Effector memory CD4-positive, alpha-beta T cell (primary cell): Measurements from ENCODE around the gene ANKRD66.

ENCODE experiments used
- DNase-seq, 3 donors: peaks; one replicate each; pipeline ENCODE4 v3.0.0-alpha.2; 2020
- H3K27ac ChIP-seq: 2 replicates; pipeline ENCODE4 v1.7.0; 2013; ENCODE audit warnings: mild to moderate bottlenecking, low read length, moderate library complexity; ENCODE audit not compliant: insufficient read depth, poor library complexity, severe bottlenecking
- H3K27me3 ChIP-seq: replicated peaks from 2 replicates; pipeline ENCODE4 v1.7.0; 2013; ENCODE audit warnings: mild to moderate bottlenecking, low read length; ENCODE audit not compliant: insufficient read depth, control insufficient read depth, poor library complexity, severe bottlenecking
- H3K36me3 ChIP-seq: 2 replicates; pipeline ENCODE4 v1.7.0; 2013; ENCODE audit warnings: mild to moderate bottlenecking, low read length, moderate library complexity; ENCODE audit not compliant: control insufficient read depth, insufficient read depth
- H3K4me1 ChIP-seq: 2 replicates; pipeline ENCODE4 v1.7.0; 2013; ENCODE audit warnings: low read length, mild to moderate bottlenecking; ENCODE audit not compliant: control insufficient read depth, insufficient read depth, poor library complexity, severe bottlenecking
- H3K4me3 ChIP-seq: 2 replicates; pipeline ENCODE4 v1.7.0; 2013; ENCODE audit warnings: low read length, low read depth, mild to moderate bottlenecking; ENCODE audit not compliant: insufficient read depth, poor library complexity, severe bottlenecking
- H3K9me3 ChIP-seq: 2 replicates; pipeline ENCODE4 v1.7.0; 2013; ENCODE audit warnings: mild to moderate bottlenecking, low read length, moderate library complexity; ENCODE audit not compliant: control insufficient read depth

Gene ANKRD66

DNA sequence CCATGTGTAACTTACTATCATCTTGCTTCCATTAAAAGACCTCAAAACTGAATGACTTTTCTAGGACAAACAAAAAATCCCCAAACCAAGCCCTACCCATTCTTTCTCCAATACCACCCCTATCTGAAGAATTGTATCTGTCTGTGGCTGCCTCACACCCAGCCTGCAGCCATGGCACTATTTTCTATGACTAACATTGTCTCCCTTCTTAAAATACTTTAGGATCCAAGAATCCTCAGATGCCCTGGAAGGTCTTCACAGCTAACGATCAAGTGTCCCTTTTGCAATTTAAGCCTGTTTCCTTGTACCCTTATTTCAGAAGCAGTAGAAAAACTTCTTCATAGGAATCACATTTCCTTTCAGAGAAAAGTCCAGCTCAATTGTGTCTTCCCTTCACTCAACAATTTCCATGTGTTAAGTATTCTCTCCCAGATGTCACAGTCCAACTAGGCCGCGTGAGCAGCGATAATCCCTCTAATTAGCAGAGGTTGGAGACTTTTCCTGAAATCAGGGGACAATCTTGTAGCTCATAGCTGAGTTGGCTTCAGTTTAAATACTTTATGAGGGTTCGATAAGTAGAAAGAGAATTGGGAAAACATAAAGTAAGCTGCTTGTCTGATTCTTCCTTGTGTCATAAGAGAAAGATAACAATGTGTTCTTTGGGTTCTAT is 41.3 kb downstream of the ANKRD66 start:
- Histone ChIP-seq H3K4me1 (no peaks in the 10 kb centered on the region), H3K4me3 (no peak overlapping the region), H3K27me3 (no peaks in the 10 kb centered on the region), H3K27ac (no peak overlapping the region), H3K36me3 (no peaks in the 10 kb centered on the region), H3K9me3 (no peaks in the 10 kb centered on the region)
- no peak for DNase-seq

DNA sequence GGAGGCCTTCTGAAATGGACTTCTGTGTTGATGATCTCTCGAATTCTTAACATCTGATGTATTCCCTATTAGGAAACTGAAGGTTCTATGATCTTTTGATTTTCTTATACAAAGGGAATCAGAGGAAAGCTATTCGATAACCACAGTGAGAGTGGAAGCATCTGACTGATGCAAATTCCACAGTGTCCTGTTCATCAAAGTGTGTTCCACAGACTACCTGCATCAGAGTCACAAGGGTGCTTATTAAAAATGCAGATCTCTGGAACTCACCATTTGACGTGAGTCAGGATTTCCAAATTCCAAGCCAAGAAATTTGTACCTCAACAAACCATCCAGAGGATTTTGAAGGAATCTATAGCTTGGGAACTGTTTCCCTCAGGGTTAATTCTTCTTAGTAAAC is 42.1 kb downstream of the ANKRD66 start:
- Histone ChIP-seq H3K9me3 (no peaks in the 10 kb centered on the region), H3K36me3 (no peaks in the 10 kb centered on the region), H3K27ac (no peak overlapping the region), H3K4me1 (no peaks in the 10 kb centered on the region), H3K4me3 (no peak overlapping the region), H3K27me3 (no peaks in the 10 kb centered on the region)
- no peak for DNase-seq

DNA sequence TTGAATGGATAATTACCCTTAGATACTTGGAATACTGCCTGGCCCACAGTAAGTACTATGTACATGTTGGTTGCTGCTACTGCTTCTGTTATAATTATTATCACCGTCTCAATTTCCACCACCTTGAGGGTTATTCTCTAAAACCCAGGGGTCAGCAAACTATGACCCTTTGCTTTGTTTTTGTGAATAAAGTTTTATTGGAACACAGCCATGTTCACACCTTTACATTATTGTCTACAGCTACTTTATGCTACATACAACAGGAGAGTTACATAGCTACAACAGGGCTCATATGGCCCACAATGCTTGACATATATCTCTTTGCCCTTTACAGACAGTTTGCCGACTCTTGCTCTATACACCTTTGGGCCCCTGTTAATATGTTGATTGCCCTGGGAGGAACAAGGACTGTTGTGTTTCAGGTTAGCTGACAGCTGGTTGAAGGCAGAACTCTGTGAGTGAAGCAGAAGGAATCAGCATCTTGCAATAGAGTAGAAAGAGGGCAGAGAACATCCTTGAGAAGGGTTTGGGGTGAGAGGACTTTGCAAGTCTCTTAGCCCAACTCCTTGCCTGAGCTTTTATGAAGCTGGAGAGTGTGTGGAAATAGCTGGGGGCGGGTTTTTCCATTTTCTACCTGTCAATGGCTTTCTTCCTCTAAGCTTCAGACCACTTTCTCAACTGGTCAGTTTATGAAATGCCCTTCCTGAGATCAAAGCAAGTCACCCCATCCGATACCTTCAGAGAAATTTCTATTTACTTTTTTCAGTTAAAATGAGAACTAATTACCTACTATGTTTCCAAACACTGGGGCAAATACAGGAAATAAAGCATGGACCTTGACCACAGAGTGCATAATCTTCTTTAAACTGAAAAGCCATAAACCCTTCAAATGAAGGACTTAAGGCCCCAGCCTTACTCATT is 43.0 kb downstream of the ANKRD66 start:
- H3K9me3 ChIP-seq, result no peaks in the 10 kb centered on the region
- DNase-seq, result no peak
- H3K27ac ChIP-seq, result no peak overlapping the region
- no peaks in the 10 kb centered on the region for H3K36me3 ChIP-seq
- H3K4me1 ChIP-seq, result no peaks in the 10 kb centered on the region
- H3K27me3 ChIP-seq, result no peaks in the 10 kb centered on the region
- no peak overlapping the region for H3K4me3 ChIP-seq

DNA sequence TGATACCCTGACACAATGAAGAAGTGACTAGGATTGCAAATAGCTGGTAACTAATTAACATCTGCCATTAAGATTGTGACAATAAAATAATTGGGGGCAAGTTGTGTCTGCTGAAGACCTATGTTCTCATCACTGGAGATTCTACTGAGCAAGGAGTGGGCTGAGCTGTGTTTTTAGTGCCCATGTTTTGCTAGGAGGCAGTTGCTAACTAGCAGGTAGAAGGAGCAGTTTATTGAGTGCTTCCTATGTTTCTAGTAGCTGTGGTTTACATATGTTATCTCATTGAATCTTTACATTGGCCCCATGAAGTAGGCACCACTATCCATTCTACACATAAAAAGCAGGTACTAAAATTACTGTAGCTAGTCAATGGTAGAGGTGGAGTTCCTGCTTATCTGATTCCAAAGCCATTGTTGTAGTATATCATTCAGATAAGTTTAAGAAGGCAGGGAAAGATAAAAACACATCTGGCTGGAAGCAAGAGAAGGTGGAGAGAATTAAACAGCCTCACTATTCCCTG is 43.7 kb downstream of the ANKRD66 start:
- Histone ChIP-seq H3K9me3 (no peaks in the 10 kb centered on the region), H3K27ac (no peak overlapping the region), H3K36me3 (no peaks in the 10 kb centered on the region), H3K27me3 (no peaks in the 10 kb centered on the region), H3K4me1 (no peaks in the 10 kb centered on the region), H3K4me3 (no peak overlapping the region)
- no peak for DNase-seq

DNA sequence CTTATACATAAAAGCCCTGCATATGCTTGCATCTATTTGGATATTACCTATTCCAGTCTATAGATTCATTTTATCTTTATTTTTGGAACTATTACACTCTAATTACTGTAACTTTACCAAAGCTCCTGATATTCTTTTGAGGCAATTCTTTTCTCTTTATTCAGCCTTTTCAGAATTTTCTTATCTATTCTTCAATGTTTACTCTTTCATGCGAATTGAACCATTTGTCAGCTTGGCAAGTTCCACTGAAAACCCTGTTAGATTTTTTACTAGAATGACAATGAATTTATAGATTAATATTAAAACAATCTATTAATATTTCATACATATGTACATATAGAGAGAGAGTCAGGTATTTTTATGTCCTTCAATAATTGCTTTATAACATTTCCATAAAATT is 45.9 kb downstream of the ANKRD66 start:
- Histone ChIP-seq H3K4me3 (no peak overlapping the region), H3K27ac (no peak overlapping the region), H3K4me1 (no peaks in the 10 kb centered on the region), H3K27me3 (no peaks in the 10 kb centered on the region), H3K9me3 (no peaks in the 10 kb centered on the region), H3K36me3 (no peaks in the 10 kb centered on the region)
- no peak for DNase-seq

DNA sequence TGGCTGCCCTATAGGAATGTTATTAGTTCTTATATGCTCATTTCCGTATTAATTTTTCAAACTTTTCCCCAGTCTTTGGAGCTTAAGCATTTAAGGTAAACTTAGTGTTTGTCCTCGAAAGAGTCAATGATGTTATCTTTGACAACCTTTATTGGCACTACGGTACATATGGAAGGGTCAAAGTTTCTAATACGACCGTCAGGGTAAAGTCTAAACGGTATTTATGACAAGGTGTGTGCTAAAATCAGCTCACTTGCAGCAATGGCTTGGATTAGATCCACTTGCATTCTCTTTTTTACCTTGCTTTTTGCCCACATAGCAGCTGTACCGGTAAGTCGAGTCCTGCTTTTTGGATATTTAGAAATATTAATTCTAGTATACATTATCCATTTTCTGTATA is 46.4 kb downstream of the ANKRD66 start, which contains the start of gene MEP1A:
MEP1A (plus strand) TSS at position 252 of the 400 bp plus-strand sequence; CDS start at position 262, 10 bp downstream.
- H3K4me1 ChIP-seq, result no peaks in the 10 kb centered on the region
- no peak within 1 kb of the TSS for H3K27ac ChIP-seq
- no peak within 1 kb of the TSS for H3K4me3 ChIP-seq
- no peak for DNase-seq
- no peaks in the 10 kb centered on the region for H3K27me3 ChIP-seq
- H3K36me3 ChIP-seq, result no peaks in the 10 kb centered on the region
- no peaks in the 10 kb centered on the region for H3K9me3 ChIP-seq

DNA sequence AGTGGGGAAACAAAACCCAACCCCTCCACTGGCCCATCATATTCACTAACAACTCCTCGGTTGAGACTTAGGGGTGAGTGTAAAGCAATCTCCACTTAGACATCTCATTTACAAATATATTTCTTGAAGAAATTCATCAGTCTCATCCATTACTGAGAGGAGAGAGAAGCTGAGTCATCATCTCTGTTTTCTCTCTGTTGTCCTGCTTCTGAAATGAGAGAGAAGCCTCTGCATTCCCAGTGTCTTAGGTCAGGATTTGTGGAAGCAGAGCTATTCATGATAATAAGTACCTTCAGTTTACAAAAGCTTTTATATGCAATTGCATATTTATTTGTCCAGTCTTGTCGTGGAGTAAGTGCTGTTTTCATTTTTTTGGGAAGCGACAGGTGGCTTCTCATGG is 47.3 kb downstream of the ANKRD66 start:
- no peaks in the 10 kb centered on the region for H3K36me3 ChIP-seq
- H3K27me3 ChIP-seq, result no peaks in the 10 kb centered on the region
- H3K4me3 ChIP-seq, result no peak overlapping the region
- DNase-seq, result no peak
- H3K27ac ChIP-seq, result no peak overlapping the region
- no peaks in the 10 kb centered on the region for H3K4me1 ChIP-seq
- no peaks in the 10 kb centered on the region for H3K9me3 ChIP-seq

DNA sequence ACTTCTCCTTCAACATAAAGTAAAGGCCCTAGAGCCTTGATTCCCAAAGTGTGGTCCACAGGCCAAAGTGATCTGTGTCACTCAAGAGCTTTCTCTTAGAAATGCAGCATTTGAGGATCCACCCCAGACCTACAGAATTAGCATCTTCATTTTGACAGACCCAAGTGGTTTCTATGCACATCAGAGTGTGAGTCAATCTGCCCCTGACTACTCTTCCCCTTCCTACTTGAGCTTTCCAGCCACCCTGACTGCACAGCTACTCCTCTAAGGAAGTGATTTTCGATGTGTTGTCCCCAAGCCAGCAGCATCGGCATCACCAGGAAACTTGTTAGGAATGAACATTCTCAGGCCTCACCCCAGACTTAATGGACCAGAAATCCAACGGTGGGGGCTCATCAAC is 49.1 kb downstream of the ANKRD66 start:
- Histone ChIP-seq H3K9me3 (no peaks in the 10 kb centered on the region), H3K27ac (no peak overlapping the region), H3K36me3 (no peaks in the 10 kb centered on the region), H3K27me3 (no peaks in the 10 kb centered on the region), H3K4me1 (no peaks in the 10 kb centered on the region), H3K4me3 (no peak overlapping the region)
- no peak for DNase-seq

DNA sequence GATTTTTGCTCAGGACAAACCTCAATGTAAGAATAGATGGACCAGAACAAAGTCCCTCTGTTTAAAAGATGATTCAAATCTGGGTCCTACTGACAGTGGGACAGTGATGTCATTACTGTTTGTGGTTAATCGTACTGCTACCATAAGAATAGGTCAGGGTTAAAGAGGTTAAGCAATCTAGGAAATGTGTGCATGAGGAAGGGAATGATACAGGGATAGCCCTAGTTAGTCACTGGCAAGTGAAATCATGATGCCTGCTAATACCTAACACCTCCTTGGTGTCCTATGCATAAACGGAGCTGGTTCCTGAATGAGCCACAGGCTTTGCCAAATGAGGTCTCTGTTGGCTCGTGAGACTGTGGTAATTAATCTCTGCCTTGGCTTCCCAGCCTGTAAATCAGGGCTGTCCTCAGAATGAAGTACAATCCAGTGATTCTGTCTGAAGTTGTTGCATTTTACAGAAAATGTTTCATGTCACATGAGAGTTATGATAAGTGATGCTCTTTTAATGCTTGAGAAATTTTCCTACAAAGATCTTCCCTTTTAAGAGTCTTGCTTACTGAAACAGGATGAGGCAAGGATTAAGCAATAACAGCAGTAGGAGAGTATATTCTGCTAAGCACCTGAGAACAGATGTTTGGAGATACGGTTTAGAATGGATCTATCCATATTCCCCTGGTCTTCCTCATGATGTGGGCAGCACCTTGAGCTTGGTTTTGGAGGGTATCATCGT is 50.3 kb downstream of the ANKRD66 start:
- no peaks in the 10 kb centered on the region for H3K27me3 ChIP-seq

More for the DNA sequence above, 50.3 kb downstream of the ANKRD66 start:
- H3K36me3 ChIP-seq, result no peaks in the 10 kb centered on the region
- no peaks in the 10 kb centered on the region for H3K4me1 ChIP-seq
- H3K9me3 ChIP-seq, result no peaks in the 10 kb centered on the region
- no peak overlapping the region for H3K27ac ChIP-seq
- no peak overlapping the region for H3K4me3 ChIP-seq
- no peak for DNase-seq
